Embryonic facial prominence (tissue), 1 donor: ENCODE data around the gene FILIP1.

Experiments
- DNase-seq: peaks from one replicate; pipeline ENCODE4 v3.0.0-alpha.2; 2016; ENCODE audit errors: extremely low spot score

FILIP1 gene

DNA sequence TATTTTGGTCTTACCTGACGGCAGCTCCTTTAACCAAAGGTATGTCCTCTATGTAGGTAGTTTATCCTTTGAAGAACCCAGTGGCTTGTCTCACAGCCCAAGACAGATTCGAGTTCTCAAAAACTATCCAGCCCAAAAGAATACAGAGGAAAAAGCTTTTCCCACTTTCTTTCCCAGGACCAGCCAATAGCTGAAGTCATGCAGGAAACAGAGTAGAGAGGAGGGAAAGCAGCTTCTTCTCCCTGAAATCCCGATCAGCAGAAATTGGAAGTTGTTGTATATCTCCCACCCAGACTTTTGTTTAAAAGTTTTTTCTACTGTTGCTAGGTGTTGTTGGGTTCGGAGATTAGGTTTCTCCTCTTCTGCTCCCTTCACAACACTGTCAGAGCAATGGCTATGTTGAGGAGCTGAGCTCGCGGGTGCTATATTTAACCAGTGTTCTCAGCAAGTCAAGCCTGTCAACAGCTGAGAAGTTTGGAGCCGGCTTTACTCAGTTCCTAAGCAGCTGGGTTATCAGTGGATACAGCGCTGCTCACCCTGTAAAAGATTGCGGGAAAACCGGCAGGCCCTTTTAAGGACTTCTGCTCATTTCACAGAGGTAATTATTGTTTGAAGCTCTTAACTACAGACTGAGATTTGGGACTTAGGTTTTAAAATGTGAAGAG lies at the start of gene FILIP1:
TSS of gene FILIP1 (minus strand) at position 401 of the 665 bp plus-strand sequence. CDS start 78,828 bp downstream, outside the sequence.
- DNase-seq, result no peak

- DNase-seq, result no peak
Measured at GRCh38 chr6:75543311-75543710, 49.7 kb upstream of the FILIP1 start.

DNA sequence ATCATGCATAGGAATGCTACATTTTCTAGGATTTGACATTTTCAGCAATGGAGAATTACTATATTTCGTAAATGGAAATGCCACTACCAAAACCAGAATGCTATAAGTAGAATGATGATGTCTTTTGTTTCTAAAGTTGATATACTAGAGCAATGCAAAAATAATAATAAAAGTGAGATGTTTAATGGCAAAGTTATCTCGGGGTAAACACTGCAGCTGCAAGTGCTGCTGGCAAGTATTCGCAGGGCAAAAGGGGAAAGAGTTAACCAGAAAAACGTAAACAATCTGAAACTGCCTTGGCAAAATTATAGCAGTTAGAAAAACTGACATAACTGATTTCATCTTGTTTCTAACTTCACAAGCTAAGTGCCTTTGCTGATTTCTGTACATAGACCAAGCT lies 45.5 kb upstream of the FILIP1 start:
- no peak for DNase-seq

DNA sequence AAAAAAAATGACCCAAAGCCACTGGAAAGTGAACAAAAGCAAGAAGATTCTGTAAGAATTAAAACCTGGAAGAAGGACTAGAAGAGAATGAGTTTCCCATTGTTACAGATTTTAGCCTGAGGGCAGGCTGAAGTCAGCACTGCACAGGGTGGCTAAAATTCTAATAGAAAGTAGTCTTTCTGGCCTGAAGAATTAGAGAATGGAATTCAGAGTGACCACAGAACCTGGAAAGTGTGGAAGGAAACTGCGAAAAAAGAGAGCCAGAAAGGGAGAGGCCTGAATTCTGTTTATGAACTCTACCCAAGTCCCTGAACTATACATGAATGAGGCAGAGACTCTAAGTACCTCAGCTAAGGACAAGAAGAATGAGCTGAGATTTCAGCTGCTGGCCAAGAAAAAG lies 38.9 kb upstream of the FILIP1 start:
- DNase-seq, result no peak

- DNase-seq, result no peak
Measured at GRCh38 chr6:75531174-75531573, 37.6 kb upstream of the FILIP1 start.

GRCh38 chr6:75530696-75531095 lies 37.1 kb upstream of the FILIP1 start:
- DNase-seq, result no peak

- no peak for DNase-seq
Measured at GRCh38 chr6:75528423-75528822, 34.8 kb upstream of the FILIP1 start.

- DNase-seq, result peak; percentile 73
Measured at GRCh38 chr6:75526502-75527127, 33.0 kb upstream of the FILIP1 start.

DNA sequence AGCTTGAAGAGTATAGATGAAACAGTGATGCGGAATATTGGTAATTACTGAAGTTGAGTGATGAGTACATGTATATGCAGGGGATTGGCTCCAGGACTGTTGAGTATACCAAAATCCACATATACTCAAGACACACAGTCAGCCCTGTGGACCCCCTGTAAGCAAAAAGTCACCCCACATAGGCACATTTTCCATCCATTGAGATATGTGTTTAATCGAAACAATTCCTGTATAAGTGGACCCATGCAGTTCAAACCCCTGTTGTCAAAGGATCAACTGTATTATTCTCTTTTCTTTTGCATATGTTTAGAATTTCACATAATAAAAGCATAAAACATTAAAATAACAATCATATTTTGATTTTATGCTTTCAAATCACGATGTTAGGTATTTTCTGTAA lies 32.1 kb upstream of the FILIP1 start:
- DNase-seq, result no peak

GRCh38 chr6:75524322-75524972 lies 30.8 kb upstream of the FILIP1 start:
- DNase-seq, result peak; percentile 21

- DNase-seq, result no peak
Measured at GRCh38 chr6:75516757-75517156, 23.2 kb upstream of the FILIP1 start.

- no peak for DNase-seq
Measured at GRCh38 chr6:75512591-75512990, 19.0 kb upstream of the FILIP1 start.

GRCh38 chr6:75505424-75505823 lies 11.8 kb upstream of the FILIP1 start:
- DNase-seq, result no peak

GRCh38 chr6:75504465-75505222 lies 11.0 kb upstream of the FILIP1 start:
- DNase-seq, result no peak

GRCh38 chr6:75503291-75503690 lies 9.7 kb upstream of the FILIP1 start:
- no peak for DNase-seq

- no peak for DNase-seq
Measured at GRCh38 chr6:75502884-75503283, 9.3 kb upstream of the FILIP1 start.

- DNase-seq, result no peak
Measured at GRCh38 chr6:75501756-75502155, 8.2 kb upstream of the FILIP1 start.

DNA sequence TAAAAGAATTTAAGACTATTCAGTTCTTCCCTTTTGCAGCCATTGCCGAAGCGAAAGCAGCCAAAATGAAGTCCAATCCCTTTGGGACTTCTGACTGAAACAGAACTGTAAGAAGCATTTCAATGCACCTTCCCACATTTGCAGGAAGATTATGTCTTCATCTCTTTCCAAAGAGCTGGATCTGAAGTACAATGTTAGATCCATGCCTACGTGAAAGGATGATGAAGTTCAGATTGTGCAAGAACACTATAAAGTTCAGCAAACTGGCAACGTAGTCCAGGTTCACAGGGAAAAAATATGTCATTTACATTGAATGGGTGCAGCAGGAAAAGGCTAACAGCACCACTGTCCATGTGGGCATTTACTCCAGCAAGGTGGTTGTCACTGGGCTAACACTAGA lies 6.0 kb upstream of the FILIP1 start:
- no peak for DNase-seq

GRCh38 chr6:75498862-75499261 lies 5.3 kb upstream of the FILIP1 start:
- no peak for DNase-seq

- no peak for DNase-seq
Measured at GRCh38 chr6:75497994-75498393, 4.4 kb upstream of the FILIP1 start.

- DNase-seq, result no peak
Measured at GRCh38 chr6:75495011-75495410, 1.4 kb upstream of the FILIP1 start.

DNA sequence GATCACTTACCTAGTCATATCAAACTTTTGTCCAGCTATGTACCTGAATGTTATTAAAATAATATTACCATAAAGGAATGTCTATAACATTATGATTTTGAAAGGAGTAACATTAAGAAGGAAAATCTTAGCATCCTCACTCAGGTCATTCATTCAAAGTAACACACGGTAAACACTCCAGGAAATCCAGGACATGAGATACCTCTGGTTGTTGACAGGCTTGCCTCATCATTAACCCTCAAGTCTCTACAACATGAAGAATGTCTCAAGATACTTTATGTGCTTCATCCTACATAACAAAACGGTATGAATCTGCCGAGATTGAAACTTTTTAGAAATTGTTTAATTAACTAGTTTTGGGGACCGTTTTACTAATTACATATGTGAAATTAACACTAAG lies 690 bp upstream of the FILIP1 start:
- DNase-seq, result no peak
